Right ventricle myocardium superior (tissue), 1 donor: ENCODE data around the gene SLC6A3. TPM values are rescaled to one million over a fixed set of nuclear protein-coding genes. Genes with fewer than 3 reads are reported as not detected.

Source experiments
- ATAC-seq: fragments of 200-7000 bp; cut with Tn5 transposase; one replicate; pipeline ENCODE4 v1.9.1; 2020; ENCODE audit warnings: mild to moderate bottlenecking; ENCODE audit not compliant: poor library complexity
- DNase-seq: peaks from one replicate; pipeline ENCODE4 v3.0.0-alpha.2; 2020
- intact Hi-C: fragments of 100-400 bp; cut with DNase I; formaldehyde crosslinking; loops from one replicate; pipeline ENCODE4 v1.11.2; 2022
- total RNA-seq: library from RNA; stranded (reverse); fragmentation: NEBNext Ultra II Directional; extraction: Animal tissue kit (Norgen Biotek cat#: 25700); gene quantifications from one replicate; pipeline ENCODE4 v1.2.1, GENCODE V29; 2021
- donor health status: DM: no; HTN: yes; CAD: no; lungs with severe emphysema.

Gene SLC6A3
- total RNA-seq, 1 donor from 2014 or later: not detected

GRCh38 chr5:1401536-1402138, 43.6 kb downstream of the SLC6A3 start:
- intact Hi-C loops: no loop called here
- peak; percentile 36 for DNase-seq
- no peak for ATAC-seq

DNA sequence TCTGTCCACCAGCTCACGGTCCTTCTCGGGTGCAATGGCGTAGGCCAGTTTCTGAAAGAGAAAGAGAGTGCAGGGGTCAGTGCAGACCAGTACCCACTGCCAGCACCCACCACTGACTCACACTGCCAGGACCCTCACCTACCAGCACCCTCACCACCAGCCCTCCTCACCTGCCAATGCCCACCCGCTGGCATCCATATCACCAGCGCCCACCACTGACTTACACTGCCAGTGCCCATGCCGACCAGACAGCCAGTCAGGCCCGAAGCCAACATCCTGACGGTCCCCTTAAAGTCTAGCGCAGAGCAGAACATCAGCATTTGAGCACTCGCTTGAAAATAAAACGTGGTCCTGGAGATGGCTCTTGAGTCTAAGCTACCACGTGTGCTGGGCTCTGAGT, 44.3 kb downstream of the SLC6A3 start:
- intact Hi-C loops: no loop called here
- no peak for DNase-seq
- no peak for ATAC-seq

DNA sequence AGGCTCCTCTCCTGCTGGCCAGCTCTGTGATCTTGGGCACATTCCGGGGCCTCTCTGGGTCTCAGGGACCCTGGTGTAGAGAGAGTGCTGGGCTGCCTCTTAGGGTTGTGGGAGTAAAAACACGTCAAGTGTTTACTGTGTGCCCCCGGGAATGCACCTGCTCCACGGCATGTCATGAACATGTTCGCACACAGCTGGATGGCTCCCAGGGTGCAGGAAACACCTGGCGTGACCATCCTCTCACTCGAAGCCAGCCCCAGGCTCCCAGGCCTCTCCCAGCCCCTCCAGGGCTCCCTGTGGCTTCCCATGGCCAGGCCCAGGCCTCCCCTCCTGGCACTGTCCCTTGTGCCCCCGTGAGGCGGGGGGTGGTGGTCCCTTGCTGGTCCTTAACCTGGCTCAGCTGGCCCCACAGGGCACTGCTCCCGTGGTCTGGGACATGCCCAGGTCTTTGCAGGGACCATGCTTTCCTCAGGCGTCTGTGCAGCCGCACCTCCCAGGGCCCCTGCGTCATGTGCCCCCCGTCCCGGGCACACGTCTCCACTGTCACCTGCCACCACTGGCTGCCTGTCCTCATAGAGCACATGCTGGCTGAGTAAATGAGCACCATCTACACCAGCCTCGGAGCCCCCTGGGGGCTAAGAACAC, 44.9 kb downstream of the SLC6A3 start:
- ATAC-seq: no peak
- peak; percentile 15 for DNase-seq
- intact Hi-C loops: no loop called here

DNA sequence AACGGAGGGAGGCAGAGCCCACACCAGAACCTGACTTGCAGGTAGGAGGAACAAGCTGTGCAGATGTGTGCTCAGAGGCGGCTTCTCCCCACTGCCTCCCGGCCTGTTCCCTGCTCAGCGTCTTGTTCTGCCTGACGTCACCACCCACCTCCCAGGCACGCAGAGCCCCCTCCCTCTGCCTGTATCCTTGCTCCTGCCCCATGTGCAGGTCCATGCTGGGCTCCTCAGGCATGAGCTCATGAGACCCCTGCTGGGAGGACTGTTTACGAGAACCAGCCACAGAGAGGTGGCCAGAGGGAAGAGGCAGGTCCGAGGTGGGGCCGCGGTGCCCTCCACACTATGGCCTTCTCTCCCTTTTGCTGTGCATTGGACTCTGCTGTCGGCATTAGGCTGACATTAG, 45.5 kb downstream of the SLC6A3 start:
- DNase-seq (peak; percentile 35), ATAC-seq (no peak)
- intact Hi-C loops: no loop called here

DNA sequence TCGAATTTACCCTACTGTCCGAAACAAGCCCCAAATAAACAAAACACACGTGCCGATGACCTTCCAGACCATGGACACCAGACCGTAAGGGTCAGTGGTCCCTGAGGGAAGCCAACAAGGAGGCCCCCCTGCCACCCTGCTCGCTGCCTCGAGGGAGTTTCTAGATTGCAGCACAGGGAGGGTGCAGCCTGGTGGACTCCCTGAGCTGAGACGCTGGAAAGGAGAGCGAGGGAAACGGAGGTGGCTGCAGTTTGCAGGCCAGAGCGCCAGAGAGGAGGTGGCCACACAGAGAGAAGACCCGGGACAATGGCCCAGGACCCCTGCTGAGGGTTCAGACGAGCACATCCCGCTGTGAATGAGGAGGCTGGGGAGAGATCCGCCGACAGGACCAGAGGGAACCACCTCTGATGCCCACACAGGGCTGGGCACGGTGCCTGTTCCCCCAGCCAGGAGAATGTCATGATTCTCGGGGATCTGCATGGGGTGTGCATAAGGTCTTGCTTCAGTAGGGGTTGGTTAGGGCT, 48.9 kb downstream of the SLC6A3 start:
- intact Hi-C loops: no loop called here
- peak; percentile 8 for DNase-seq
- ATAC-seq: no peak

DNA sequence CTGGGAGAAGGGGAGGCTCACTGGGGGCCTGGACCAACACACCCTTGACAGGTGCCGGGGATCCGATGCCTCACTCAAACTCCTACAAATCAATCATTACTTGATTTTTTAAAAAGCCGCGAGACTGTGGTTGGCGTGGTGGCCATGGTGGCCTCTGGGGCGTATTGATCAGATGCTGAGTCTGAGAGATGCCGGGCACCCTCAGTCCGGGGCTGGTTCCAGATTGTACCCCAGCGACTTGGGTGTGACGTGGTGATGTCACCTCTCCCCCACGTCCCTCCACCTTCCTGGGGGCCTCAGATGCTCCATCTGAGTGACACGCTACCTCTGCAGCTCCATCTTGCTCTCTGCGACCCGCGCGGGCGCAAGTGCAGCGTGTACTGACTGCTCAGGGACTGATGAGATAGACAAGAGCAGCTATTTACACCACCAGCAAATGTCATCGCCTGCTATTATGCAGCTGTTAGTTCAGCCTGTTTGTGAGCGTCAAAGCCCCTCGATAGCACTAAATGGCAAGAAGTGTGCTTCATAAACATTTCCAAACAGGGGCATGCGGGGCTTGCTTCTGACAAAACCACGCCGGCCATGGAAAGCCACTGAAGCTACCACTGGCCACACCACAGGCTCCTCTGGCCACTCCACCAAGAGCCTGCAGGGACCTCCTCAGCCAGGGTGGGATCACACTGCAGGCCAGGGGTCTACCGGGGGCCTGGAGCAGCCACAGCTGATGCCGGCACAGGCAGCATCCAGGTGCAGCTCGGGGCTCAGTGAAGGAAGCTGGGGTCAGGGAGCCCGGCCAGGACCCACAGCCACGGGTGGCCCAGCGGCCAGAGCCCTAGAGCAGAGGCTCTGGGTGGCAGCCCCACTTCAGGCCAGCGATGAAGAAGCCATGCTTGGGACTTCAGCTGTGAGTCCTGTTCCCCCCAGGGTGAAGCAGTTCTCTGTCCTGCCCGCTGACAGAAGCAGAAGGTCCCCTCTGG, 50.1 kb downstream of the SLC6A3 start:
- intact Hi-C loops: no loop called here
- no peak for ATAC-seq
- peak; percentile 30 for DNase-seq

- DNase-seq (peak; percentile 32), ATAC-seq (no peak)
- intact Hi-C loops: no loop called here
These were observed 51.4 kb downstream of the SLC6A3 start for GRCh38 chr5:1393571-1394501.

GRCh38 chr5:1392801-1393565, 52.3 kb downstream of the SLC6A3 start:
- peak; percentile 48 for ATAC-seq
- intact Hi-C loops: no loop called here

DNA sequence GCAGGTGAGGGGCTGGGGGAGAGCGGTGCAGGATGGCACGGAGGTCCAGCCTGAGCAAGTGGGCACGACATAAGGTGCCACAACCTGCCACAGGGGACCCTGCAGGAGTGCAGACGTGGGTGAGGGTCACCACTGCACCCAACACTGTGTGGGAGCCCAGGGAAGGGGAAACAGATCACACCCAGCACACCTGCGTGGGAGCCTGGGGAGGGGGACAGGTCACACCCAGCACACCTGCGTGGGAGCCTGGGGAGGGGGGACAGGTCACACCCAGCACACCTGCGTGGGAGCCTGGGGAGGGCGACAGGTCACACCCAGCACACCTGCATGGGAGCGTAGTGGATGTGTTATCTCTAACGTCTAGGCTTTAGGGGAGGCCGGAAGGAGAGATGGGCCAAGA, 53.0 kb downstream of the SLC6A3 start:
- intact Hi-C loops: no loop called here
- ATAC-seq: no peak
- peak; percentile 12 for DNase-seq

More at GRCh38 chr5:1392801-1393565, 52.3 kb downstream of the SLC6A3 start:
- DNase-seq: peak; percentile 44

GRCh38 chr5:1391691-1392090, 53.5 kb downstream of the SLC6A3 start:
- no peak for ATAC-seq
- intact Hi-C loops: no loop called here
- DNase-seq: peak; percentile 22

DNA sequence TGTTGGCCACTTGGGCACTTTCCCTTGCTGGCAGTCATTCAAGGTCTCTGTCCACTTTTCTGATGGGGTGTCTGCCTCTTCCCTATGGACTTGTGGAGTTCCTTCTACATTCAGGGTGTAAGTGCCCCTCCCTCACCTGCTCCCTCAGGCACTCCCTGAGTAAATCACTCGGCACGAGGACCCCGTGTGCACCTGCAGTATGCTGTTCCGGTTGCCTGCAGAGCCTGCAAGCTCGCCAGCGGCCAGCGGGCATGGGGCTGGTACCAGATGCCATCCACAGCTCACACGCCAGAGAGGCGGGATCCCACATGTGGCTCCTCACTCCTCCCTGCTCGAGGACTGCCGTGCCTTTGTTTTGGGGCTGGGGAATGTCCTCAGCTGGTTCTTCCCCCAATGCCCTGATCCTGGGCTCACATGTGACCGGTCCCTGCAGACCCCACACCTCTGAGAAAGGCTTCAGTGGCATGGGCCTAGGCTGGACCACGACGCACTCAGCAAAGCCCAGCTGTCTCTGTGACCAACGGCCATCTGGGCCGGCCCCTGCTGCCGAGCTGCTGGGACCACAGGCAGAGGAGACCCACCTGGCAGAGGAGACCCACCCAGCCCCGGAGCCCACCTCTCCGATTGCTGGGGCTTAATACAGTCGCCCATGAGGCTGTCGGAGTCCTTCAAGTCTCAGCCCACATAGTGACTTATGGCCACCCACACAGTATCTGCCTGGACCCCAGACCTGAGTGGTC, 54.2 kb downstream of the SLC6A3 start:
- DNase-seq (peak; percentile 19), ATAC-seq (no peak)
- intact Hi-C loops: no loop called here

GRCh38 chr5:1390333-1390732, 54.9 kb downstream of the SLC6A3 start:
- DNase-seq (peak; percentile 20), ATAC-seq (no peak)
- intact Hi-C loops: no loop called here

DNA sequence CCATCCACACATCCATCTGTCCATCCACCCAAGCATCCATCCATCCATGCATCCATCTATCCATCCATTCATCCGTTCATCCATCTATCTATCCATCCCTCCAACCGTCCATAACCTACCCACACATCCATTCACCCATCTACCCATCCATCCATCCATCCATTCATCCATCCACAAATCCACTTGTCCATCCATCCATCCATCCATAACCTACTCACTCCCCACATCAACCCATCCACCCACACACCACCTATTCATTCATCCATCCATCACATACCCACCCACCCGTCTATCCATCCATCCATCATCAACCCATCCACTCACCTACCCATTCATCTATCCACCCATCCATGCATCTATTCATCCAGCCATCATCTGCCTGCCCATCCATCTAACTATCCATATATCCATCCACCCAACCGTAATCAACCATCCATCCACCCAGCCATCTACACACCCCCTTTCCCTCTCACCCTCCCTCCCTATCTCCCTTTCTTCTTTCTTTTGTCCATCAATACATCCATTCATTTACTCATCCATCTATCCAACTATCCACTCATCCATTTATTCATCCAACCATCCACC, 56.8 kb downstream of the SLC6A3 start:
- intact Hi-C loops: loop anchor here (10.0 kb wide), 1 partner anchor 256 kb away; no protein-coding TSS in a partner anchor
- ATAC-seq: no peak

DNA sequence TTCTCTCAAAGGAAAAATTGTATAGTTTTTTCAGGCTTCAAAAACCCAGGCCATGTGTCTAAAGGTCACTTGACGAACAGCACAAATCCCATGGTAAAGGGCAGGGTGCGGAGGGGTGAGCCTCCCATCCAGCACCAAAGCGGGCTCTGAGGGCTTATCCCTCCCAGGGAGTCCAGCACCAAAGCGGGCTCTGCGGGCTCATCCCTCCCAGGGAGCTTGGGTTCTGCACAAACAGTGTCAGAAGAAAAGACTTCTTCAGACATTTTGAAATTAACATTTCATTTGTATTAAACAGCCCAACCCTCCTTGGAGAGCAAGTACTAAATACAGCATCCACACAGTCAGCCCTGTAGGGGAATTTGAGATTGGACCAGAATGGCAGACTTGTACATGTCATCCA, 57.4 kb downstream of the SLC6A3 start:
- ATAC-seq (no peak), DNase-seq (peak; percentile 8)
- intact Hi-C loops: loop anchor here (10.0 kb wide), 1 partner anchor 257 kb away; no protein-coding TSS in a partner anchor

More for the DNA sequence above, 56.8 kb downstream of the SLC6A3 start:
- DNase-seq: no peak

GRCh38 chr5:1387059-1387755, 58.0 kb downstream of the SLC6A3 start:
- DNase-seq (peak; percentile 38), ATAC-seq (no peak)
- intact Hi-C loops: loop anchor here (10.0 kb wide), 1 partner anchor 258 kb away; no protein-coding TSS in a partner anchor

DNA sequence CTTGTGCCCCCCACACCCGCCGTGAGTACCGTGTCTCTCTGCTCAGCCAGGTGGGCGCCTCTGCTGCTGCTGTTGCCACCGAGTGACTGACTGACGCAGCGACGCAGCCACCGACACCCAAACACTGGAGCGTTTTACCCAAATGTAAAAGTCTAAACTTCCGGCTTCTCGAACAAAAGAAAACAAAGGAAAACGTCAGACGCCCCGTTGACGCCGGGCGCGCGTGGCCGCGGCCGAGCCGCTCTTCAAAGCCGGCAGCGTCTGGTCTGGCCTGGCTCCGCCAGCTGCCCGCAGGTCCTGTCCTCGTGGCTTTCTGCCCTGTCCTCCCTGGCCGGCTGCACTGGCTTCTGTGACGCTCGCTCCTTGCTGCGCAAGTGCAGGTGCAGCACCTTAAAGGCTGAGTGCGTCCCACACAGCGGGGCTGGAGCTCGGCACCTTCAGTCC, 58.9 kb downstream of the SLC6A3 start:
- intact Hi-C loops: loop anchor here (10.0 kb wide), 1 partner anchor 259 kb away; no protein-coding TSS in a partner anchor
- ATAC-seq: peak; percentile 81

More for the DNA sequence above, 58.9 kb downstream of the SLC6A3 start:
- peak; percentile 71 for DNase-seq
